ENCODE measurements around the gene JPH4.

DNA sequence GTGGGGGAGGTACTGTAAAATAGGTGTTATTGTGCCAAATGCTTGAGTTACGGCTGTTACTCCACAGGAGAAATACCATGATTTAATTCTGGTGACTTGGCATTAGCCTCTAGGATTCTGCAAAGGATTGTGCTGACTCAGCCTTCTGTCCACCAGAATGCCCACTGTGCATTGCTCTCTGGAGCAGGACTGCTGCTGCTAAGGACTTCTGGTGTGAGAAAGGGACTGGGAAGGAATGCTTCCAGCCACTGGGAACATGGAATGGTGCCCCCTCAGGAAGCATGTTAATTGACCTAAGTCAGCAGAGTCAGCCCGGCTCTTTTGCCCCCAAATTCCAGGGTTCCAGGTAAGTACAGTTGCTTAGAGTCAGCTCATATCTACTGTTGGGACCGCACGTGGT, 59.9 kb downstream of the JPH4 start:
- TF ChIP-seq POLR2A (IDR thresholded peaks at IDR 0.05) (no peak), CTCF (IDR thresholded peaks at IDR 0.05) (no peak), EP300 (IDR thresholded peaks at IDR 0.05) (no peak)
